ENCODE results near the gene CD300H. TPM values are rescaled to one million over a fixed set of nuclear protein-coding genes. Genes with fewer than 3 reads are reported as not detected.

CD300H gene
- total RNA-seq, 1 experiment from 2014 or later, result not detected

DNA sequence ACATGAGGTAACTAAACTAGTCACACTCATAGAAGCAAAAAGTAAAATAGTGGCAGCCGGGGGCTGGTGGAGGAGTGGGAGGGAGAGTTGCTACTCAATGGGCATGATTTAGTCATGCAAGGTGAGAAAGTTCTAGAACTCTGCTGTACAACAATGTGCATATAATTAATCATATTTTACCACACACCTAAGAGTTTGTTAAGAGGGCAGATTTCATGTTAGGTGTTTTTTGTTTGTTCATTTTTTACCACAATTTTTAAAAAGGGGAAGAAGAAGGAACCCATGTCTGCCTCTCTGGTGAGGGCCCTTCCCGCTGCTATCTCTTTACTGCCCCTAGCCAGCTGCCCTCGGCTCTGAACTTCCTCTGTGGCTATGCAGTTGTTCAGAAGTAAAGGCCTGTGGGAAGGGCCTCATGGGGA lies 47.3 kb downstream of the CD300H start:
- no peak overlapping the region for H3K27ac ChIP-seq (ENCODE audit: low read depth, low read length)
- ChIA-PET RAD21 (ENCODE audit: low non-redundant PET in 1 of 2, low total read pairs in 2 of 2, uncharacterized antibody in 2 of 2, unreplicated experiment in 2 of 2) (no interaction called here), POLR2A (no interaction called here), CTCF (no interaction called here)
- DNase-seq (ENCODE audit: low read depth, low spot score) (no peak), ATAC-seq (no peak)
- BruUV-seq (replicated peaks), result no TSS peak
- no peak overlapping the region for H2AFZ ChIP-seq (ENCODE audit: low read depth, low read length, poor library complexity, severe bottlenecking)
- H3K4me3 ChIP-seq (replicated peaks in 1 of 2; ENCODE audit: low read depth in 1 of 2, low read length in 2 of 2), result no peak overlapping the region
- peaks cover 0 to 2% of the 10 kb centered on the region in 2 experiments; a peak in 1 of 4 replicates for H3K9me3 ChIP-seq (ENCODE audit: control insufficient read depth in 1 of 2, insufficient read depth in 1 of 2, low read depth in 1 of 2, low read length in 2 of 2)
- H3K4me1 ChIP-seq (ENCODE audit: control insufficient read depth in 1 of 2, insufficient read depth in 2 of 2, low read length in 2 of 2), result no peaks in the 10 kb centered on the region
- no peak overlapping the region for H3K4me2 ChIP-seq (ENCODE audit: low read length)
- H3K9ac ChIP-seq (ENCODE audit: low read length), result no peak overlapping the region
- no peaks in the 10 kb centered on the region for H3K79me2 ChIP-seq (ENCODE audit: insufficient read depth, low read length)
- H3K27me3 ChIP-seq (ENCODE audit: insufficient read depth, low read length), result peaks cover 33% of the 10 kb centered on the region
- TF ChIP-seq POLR2AphosphoS5 (IDR thresholded peaks at IDR 0.05; ENCODE audit: low read depth, low read length) (no peak), POLR2A (IDR thresholded peaks at IDR 0.05; ENCODE audit: borderline replicate concordance, extremely low read depth, insufficient read depth, insufficient read length) (no peak), RAD21 (IDR thresholded peaks at IDR 0.05; ENCODE audit: low read depth) (no peak), ELF1 (IDR thresholded peaks at IDR 0.05; ENCODE audit: borderline replicate concordance, low read depth) (no peak), ATF3 (IDR thresholded peaks at IDR 0.05) (no peak), ZBTB33 (IDR thresholded peaks at IDR 0.05; ENCODE audit: extremely low read depth, insufficient replicate concordance, low read length) (no peak), SRF (IDR thresholded peaks at IDR 0.05; ENCODE audit: low read depth) (no peak), SIN3A (IDR thresholded peaks at IDR 0.05; ENCODE audit: low read depth) (no peak), SP1 (IDR thresholded peaks at IDR 0.05; ENCODE audit: low read depth) (no peak), EZH2phosphoT487 (IDR thresholded peaks at IDR 0.05; ENCODE audit: borderline replicate concordance) (no peak), TCF7L2 (IDR thresholded peaks at IDR 0.05; ENCODE audit: borderline replicate concordance, extremely low read depth, insufficient read depth, insufficient read length) (no peak), CEBPB (IDR thresholded peaks at IDR 0.05; ENCODE audit: low read depth) (no peak), YY1 (IDR thresholded peaks at IDR 0.05; ENCODE audit: extremely low read depth, insufficient replicate concordance, low read depth, low read length) (no peak), CBX3 (IDR thresholded peaks at IDR 0.05; ENCODE audit: low read depth) (no peak), JUND (IDR thresholded peaks at IDR 0.05) (no peak), MAX (IDR thresholded peaks at IDR 0.05) (no peak), FOSL1 (IDR thresholded peaks at IDR 0.05; ENCODE audit: low read depth) (no peak)
- TF ChIP-seq, protein P1, sequence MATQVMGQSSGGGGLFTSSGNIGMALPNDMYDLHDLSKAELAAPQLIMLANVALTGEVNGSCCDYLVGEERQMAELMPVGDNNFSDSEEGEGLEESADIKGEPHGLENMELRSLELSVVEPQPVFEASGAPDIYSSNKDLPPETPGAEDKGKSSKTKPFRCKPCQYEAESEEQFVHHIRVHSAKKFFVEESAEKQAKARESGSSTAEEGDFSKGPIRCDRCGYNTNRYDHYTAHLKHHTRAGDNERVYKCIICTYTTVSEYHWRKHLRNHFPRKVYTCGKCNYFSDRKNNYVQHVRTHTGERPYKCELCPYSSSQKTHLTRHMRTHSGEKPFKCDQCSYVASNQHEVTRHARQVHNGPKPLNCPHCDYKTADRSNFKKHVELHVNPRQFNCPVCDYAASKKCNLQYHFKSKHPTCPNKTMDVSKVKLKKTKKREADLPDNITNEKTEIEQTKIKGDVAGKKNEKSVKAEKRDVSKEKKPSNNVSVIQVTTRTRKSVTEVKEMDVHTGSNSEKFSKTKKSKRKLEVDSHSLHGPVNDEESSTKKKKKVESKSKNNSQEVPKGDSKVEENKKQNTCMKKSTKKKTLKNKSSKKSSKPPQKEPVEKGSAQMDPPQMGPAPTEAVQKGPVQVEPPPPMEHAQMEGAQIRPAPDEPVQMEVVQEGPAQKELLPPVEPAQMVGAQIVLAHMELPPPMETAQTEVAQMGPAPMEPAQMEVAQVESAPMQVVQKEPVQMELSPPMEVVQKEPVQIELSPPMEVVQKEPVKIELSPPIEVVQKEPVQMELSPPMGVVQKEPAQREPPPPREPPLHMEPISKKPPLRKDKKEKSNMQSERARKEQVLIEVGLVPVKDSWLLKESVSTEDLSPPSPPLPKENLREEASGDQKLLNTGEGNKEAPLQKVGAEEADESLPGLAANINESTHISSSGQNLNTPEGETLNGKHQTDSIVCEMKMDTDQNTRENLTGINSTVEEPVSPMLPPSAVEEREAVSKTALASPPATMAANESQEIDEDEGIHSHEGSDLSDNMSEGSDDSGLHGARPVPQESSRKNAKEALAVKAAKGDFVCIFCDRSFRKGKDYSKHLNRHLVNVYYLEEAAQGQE (IDR thresholded peaks at IDR 0.05; ENCODE audit: low read depth), result no peak
- no peaks in the 10 kb centered on the region for H4K20me1 ChIP-seq (ENCODE audit: insufficient read depth)
- intact Hi-C loops (cut with micrococcal nuclease), result no loop called here
- no peaks in the 10 kb centered on the region for H3K9me2 ChIP-seq (ENCODE audit: insufficient read depth)
- H3K36me3 ChIP-seq (ENCODE audit: control insufficient read depth in 1 of 2, insufficient read depth in 2 of 2, low read length in 2 of 2), result no peaks in the 10 kb centered on the region

Data from HCT116 (cell line).